GM10847 (cell line): Measurements from ENCODE around the gene SLC44A4.

ENCODE experiments used
- POLR2A ChIP-seq: IDR thresholded peaks from 2 replicates; pipeline ENCODE4 v1.6.1; 2011; ENCODE audit not compliant: insufficient read length; ENCODE audit errors: extremely low read depth

The SLC44A4 gene

GRCh38 chr6:31822036-31822821, 56.6 kb downstream of the SLC44A4 start:
- TF ChIP-seq POLR2A = no peak

GRCh38 chr6:31821301-31822035, 57.3 kb downstream of the SLC44A4 start:
- peak; percentile 67 for TF ChIP-seq POLR2A

- no peak for TF ChIP-seq POLR2A
Measured at GRCh38 chr6:31819871-31820299, 58.9 kb downstream of the SLC44A4 start.

GRCh38 chr6:31815025-31815838, 63.6 kb downstream of the SLC44A4 start, which contains the start of the genes HSPA1A and HSPA1L:
Gene HSPA1A (plus strand): TSS chr6:31815543. CDS start chr6:31815757, 214 bp downstream.
Gene HSPA1L (minus strand): TSS chr6:31815283. CDS start chr6:31811972, 3,311 bp downstream.
- peak; percentile 57 for TF ChIP-seq POLR2A

GRCh38 chr6:31814677-31815024, 64.1 kb downstream of the SLC44A4 start:
- no peak for TF ChIP-seq POLR2A

- TF ChIP-seq POLR2A = no peak
Measured at GRCh38 chr6:31813465-31813849, 65.3 kb downstream of the SLC44A4 start.
